ENCODE results near the gene CCDC180.

GRCh38 chr9:97307500-97308163, at the start of gene CCDC180:
- TF ChIP-seq POLR2A (IDR thresholded peaks at IDR 0.05) (no peak), CTCF (IDR thresholded peaks at IDR 0.05) (no peak)

Measured in ovary (tissue), 3 donors.